Left ventricle myocardium superior (tissue), 1 donor: ENCODE measurements around the gene KCNJ1. TPM values are rescaled to one million over a fixed set of nuclear protein-coding genes. Genes with fewer than 3 reads are reported as not detected.
A peak's percentile ranks its signal among the peaks of the same experiment; 100 is the strongest.

Experiments used
- ATAC-seq: fragments of 200-7000 bp; cut with Tn5 transposase; one replicate; pipeline ENCODE4 v1.9.1; 2020; ENCODE audit warnings: mild to moderate bottlenecking, moderate library complexity
- DNase-seq: peaks from one replicate; pipeline ENCODE4 v3.0.0-alpha.2; 2020
- intact Hi-C: fragments of 100-400 bp; cut with micrococcal nuclease; formaldehyde crosslinking; loops from one replicate; pipeline ENCODE4 v1.11.0; 2022
- total RNA-seq: library from RNA; stranded (reverse); fragmentation: NEBNext Ultra II Directional; extraction: Animal tissue kit (Norgen Biotek cat#: 25700); gene quantifications from one replicate; pipeline ENCODE4 v1.2.1, GENCODE V29; 2021
- donor health status: DM: no; HTN: yes; CAD: no; lungs with severe emphysema.

KCNJ1 gene
- total RNA-seq, 1 donor from 2014 or later: 0.07 TPM

GRCh38 chr11:128888034-128888985 is 21.2 kb upstream of the KCNJ1 start:
- DNase-seq: no peak
- intact Hi-C loops: no loop called here
- ATAC-seq: no peak

DNA sequence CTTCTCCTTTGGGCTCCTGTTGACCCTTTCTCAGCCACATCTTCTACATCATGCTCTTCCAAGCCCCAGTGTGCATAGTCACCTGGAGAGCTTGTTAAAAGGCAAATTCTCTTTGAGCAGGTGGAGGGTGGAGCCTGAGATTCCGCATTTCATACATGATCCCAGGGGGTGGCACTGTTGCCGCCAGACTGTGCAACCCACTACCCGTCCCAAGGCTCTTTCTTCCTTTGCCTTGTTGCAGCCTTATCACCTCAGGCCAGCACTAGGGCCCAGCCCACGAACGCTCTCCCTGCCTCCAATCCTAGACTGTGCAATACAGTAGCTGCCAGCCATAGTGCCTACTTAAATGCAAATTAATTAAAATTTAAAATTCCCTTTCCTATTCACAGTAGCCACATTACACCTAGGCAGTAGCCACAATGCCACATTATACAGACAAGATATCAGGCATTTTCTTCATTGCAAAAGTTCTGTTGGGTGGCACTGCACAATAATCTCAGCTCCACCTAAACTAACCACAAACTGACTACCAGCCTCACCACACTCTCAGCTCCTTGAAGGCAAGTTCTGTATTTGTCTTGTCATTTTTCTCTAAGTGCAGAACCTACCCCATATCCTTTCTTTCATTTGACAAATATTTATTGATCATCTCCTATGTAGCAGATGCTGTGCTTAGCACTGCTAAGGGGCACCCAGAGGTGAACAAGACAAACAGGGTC is 19.5 kb upstream of the KCNJ1 start:
- intact Hi-C loops: no loop called here
- DNase-seq (no peak), ATAC-seq (peak; percentile 29)

- intact Hi-C loops: loop anchor here (2.0 kb wide), 1 partner anchor 70 kb away; no protein-coding TSS in a partner anchor
- ATAC-seq: peak; percentile 83
- peak; percentile 53 for DNase-seq
Observed at GRCh38 chr11:128884703-128885338, 17.7 kb upstream of the KCNJ1 start.

GRCh38 chr11:128884054-128884453 is 17.0 kb upstream of the KCNJ1 start:
- intact Hi-C loops: loop anchor here (2.0 kb wide), 1 partner anchor 71 kb away; no protein-coding TSS in a partner anchor
- DNase-seq: no peak
- ATAC-seq: no peak

GRCh38 chr11:128882451-128882850 is 15.4 kb upstream of the KCNJ1 start:
- no peak for DNase-seq
- intact Hi-C loops: no loop called here
- no peak for ATAC-seq

- no peak for ATAC-seq
- DNase-seq: no peak
- intact Hi-C loops: no loop called here
Observed at GRCh38 chr11:128881221-128881620, 14.1 kb upstream of the KCNJ1 start.

DNA sequence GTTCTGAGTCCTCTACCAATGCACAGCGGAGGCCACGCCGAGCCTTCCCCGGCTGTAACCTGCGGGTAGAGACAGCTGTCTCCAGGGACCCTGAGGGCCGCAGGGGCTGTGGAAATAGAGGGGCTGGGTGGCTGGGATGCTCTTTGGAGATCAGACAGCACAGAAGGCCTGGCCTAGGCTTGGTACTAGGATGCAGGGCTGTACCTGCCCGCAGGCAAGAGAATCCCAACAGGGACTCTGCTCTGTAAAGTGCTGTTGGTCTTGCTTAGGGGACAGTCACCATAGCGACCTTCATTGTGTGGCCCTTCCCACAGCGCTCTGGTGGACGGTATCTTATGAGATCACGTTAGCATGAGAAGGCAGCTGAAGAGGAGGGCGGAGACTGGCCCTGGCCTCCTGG is 12.7 kb upstream of the KCNJ1 start:
- DNase-seq (no peak), ATAC-seq (no peak)
- intact Hi-C loops: no loop called here

- DNase-seq (no peak), ATAC-seq (no peak)
- intact Hi-C loops: no loop called here
Observed at GRCh38 chr11:128878455-128878854, 11.4 kb upstream of the KCNJ1 start.

- DNase-seq (no peak), ATAC-seq (no peak)
- intact Hi-C loops: no loop called here
Observed at GRCh38 chr11:128877726-128878125, 10.6 kb upstream of the KCNJ1 start.

GRCh38 chr11:128876133-128876650 is 9.1 kb upstream of the KCNJ1 start:
- intact Hi-C loops: no loop called here
- no peak for DNase-seq
- no peak for ATAC-seq

DNA sequence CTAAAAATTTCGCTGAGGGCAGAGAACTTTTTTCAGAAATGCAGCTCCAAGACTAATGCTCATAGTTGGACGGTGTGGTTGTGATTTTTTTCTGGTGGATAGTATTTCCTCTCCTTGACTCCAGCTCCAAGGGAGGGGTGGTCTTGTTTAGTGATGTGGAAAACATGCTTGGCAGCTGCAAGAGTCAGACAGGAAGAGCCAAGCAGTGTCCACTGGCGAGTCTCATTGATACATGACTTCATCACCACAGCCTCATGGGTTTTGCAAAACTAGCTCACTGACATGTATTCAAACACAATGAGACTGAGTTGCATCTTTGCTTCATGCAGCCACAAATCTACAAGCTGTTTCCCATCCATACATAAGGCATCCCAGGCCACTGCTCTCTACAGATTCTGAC is 7.3 kb upstream of the KCNJ1 start:
- DNase-seq: no peak
- intact Hi-C loops: no loop called here
- no peak for ATAC-seq

DNA sequence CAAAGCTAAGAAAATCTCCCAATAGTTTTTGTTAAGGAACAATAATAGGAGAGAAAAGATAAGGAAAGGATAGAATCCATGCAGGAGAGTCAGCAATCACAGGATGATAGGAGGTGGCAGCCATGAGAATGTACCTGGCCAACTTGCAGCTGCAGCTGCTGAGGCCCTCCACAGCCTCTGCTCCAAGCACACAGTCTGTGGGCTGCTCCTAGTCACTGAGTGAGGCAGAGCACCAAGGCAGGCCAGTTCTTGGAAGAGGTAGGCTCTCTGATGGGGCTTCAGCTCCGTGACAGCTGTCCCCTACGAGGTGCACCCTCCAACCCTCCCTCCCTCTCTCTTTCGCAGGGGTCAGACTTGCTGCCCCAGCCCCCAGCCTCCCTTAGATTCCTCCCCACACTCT is 5.5 kb upstream of the KCNJ1 start:
- ATAC-seq: no peak

GRCh38 chr11:128872094-128872493 is 5.0 kb upstream of the KCNJ1 start:
- ATAC-seq: no peak
- DNase-seq: no peak
- intact Hi-C loops: no loop called here

More for the DNA sequence above, 5.5 kb upstream of the KCNJ1 start:
- no peak for DNase-seq
- intact Hi-C loops: no loop called here

DNA sequence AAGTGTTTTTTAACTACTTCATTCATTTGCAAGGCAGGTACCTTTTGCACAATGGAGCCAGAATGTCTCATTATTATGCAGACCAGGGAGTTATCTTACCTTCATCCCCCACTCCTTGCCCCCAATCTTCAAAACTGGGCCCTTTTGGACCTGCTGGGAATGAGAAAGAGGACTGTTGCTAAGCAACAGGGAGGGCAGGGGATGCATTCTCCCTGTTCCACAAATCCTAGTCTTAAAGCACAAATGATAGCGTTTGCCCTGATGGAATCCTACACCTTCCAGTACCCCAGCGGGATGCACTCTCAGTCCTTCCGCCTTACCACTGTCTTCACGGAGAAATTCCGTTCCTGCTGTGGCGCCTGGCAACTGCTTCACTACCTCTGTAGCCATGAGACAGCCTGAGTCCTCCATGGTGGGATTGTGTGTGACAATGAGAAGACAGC is 4.1 kb upstream of the KCNJ1 start:
- DNase-seq (no peak), ATAC-seq (no peak)
- intact Hi-C loops: no loop called here

DNA sequence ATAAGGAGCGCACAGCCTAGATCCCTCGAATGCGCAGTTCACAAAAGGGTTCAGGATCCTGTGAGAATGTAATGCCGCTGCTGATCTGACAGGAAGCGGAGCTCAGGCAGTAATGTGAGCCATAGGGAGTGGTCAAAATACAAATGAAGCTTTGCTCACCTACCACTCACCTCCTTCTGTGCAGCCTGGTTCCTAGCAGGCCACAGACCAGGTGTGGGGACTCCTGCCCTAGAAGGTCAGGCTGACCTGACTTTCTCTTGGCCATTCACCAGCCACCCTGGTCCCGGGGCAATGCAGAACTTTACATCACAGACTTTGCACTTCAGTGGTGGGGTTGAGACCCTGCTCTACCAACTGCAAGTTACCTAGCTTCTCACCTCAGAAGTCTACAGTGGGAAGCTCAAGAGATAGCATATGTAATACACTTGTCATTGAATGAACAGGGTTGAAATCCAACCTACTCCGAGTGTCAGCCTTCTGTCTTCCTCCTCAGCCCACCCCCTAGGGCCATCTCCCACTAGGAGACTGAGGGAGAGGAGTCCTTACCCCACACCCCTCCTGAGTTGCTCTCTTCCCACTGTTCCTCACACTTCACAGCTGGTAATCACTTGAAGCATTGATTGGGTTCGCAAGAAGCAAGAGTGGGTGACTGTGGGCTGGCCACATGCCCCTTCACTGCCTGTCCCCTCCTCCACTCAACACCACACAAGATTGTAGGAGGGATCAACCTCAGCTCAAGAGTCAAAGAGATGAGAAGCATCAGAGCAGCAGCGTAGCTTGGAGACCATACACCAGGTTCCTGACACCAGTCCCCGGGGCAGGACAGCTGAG is 2.0 kb upstream of the KCNJ1 start:
- intact Hi-C loops: no loop called here
- ATAC-seq (no peak), DNase-seq (no peak)

GRCh38 chr11:128865490-128865889 is 1.6 kb downstream of the KCNJ1 start:
- ATAC-seq (no peak), DNase-seq (no peak)
- intact Hi-C loops: no loop called here

DNA sequence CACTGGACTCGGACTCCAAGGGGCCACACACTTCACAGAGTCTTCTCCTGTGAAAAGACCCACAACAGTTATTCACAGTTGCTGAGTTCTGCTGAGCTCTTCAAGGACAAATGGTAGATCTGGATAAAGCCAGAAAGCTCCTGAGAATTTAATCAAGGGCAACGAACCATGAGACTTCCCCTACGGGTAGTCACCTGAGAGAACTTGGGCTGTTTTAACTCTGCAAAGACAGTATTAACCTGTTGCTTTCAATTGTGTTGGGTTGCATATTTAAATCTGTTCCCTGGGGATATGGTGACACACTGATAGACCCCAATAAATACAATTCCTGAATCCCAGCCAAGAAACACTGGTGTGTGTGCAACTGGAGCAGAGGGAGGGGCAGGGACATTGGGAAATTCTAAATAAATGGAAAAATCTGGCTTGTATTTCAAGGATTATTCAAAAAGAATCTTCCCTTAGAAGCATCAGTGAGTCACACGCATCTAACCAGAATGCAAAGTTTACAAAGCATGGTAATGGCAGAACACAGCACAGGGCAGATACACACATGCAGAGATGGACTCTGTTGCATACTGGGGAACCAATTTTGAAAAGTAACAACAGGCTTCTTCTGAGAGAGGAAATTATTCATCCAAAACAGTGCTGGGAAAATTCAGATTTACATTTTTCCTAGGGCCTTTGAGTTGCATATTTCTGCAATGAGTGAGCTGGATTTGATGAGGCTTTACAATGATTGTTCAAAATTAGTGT is 4.0 kb downstream of the KCNJ1 start:
- intact Hi-C loops: no loop called here
- ATAC-seq: no peak
- no peak for DNase-seq

GRCh38 chr11:128862406-128862805 is 4.7 kb downstream of the KCNJ1 start:
- intact Hi-C loops: no loop called here
- no peak for DNase-seq
- no peak for ATAC-seq
